ENCODE measurements around the gene LRRC4C.

DNA sequence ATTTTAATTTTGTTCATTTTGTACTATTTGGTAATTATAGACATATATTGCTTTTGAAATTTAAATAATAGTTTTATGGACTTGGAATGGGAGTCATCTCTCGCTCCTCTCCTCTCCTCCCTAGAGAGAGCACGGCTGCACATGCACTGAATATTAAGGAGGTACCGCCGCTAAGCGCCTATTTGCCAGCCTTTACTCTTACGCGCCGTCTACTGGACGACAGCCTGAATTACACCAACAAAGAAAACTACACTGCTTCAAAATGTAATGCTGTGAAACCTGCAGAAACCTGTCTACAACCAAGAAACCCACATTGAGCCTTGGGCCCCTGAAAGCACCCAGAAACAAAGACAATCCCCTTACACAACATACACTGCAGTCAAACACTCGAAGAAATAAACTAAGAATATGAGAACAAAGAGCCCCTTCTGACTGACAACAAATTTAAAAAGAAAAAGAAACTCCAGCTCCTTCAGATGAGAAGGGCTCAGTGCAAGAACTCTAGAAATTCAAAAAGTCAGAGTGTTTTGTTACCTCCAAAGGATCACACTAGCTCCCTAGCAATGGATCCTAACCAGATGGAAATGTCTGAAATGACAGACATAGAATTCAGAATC is 737.2 kb downstream of the LRRC4C start:
- TF ChIP-seq, protein P1, sequence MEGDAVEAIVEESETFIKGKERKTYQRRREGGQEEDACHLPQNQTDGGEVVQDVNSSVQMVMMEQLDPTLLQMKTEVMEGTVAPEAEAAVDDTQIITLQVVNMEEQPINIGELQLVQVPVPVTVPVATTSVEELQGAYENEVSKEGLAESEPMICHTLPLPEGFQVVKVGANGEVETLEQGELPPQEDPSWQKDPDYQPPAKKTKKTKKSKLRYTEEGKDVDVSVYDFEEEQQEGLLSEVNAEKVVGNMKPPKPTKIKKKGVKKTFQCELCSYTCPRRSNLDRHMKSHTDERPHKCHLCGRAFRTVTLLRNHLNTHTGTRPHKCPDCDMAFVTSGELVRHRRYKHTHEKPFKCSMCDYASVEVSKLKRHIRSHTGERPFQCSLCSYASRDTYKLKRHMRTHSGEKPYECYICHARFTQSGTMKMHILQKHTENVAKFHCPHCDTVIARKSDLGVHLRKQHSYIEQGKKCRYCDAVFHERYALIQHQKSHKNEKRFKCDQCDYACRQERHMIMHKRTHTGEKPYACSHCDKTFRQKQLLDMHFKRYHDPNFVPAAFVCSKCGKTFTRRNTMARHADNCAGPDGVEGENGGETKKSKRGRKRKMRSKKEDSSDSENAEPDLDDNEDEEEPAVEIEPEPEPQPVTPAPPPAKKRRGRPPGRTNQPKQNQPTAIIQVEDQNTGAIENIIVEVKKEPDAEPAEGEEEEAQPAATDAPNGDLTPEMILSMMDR (IDR thresholded peaks at IDR 0.05), result peak in 6 of 7 experiments; percentile 20 to 49 (median 42)
- TF ChIP-seq POLR2A (IDR thresholded peaks at IDR 0.05), result no peak
